Gastroesophageal sphincter (tissue), 4 donors: ENCODE data around the gene ENO3. TPM values are rescaled to one million over a fixed set of nuclear protein-coding genes. Genes with fewer than 3 reads are reported as not detected.
A peak's percentile ranks its signal among the peaks of the same experiment; 100 is the strongest.
"Not testable (repeated sequence)": the region's sequence is repeated elsewhere in the genome, so short reads cannot be mapped to it uniquely, and the experiment has no call there.

Experiments
- ATAC-seq: fragments of 150-250 bp; one replicate; pipeline ENCODE4 v1.9.1; 2016; ENCODE audit warnings: mild to moderate bottlenecking, moderate library complexity
- H3K27ac ChIP-seq, 4 donors: fragments of 200-600 bp; sonication (generic) in 3 of 4; 1 replicate in 3 of 4; 2 replicates in 1 of 4; pipeline ENCODE4 v1.5.1; 2016 to 2019
- H3K27me3 ChIP-seq: fragments of 200-600 bp; sonication (generic); one replicate; pipeline ENCODE4 v1.5.1; 2019
- H3K36me3 ChIP-seq, 2 donors: fragments of 200-600 bp; sonication (generic); one replicate each; pipeline ENCODE4 v1.5.1; 2019; ENCODE audit warnings: control low read depth in 1 of 2
- H3K4me1 ChIP-seq, 3 donors: fragments of 200-600 bp; sonication (generic); 1 replicate in 2 of 3; 2 replicates in 1 of 3; pipeline ENCODE4 v1.5.1; 2016 to 2019; ENCODE audit warnings: control low read depth in 2 of 3
- H3K4me3 ChIP-seq, 2 donors: fragments of 200-600 bp; sonication (generic); one replicate each; pipeline ENCODE4 v1.5.1; 2019; ENCODE audit warnings: mild to moderate bottlenecking in 1 of 2, moderate library complexity in 1 of 2
- H3K9me3 ChIP-seq, 3 donors: fragments of 200-600 bp; sonication (generic); one replicate each; pipeline ENCODE4 v1.5.1; 2017 to 2019; ENCODE audit warnings: control low read depth in 2 of 3
- EP300 ChIP-seq: sonication (generic); formaldehyde crosslinking; IDR thresholded peaks from one replicate; pipeline ENCODE4 v1.6.1; 2017; ENCODE audit warnings: antibody characterized with exemption, mild to moderate bottlenecking
- POLR2A ChIP-seq, 2 donors: fragments of 450-650 bp; IDR thresholded peaks; one replicate each; pipeline ENCODE4 v1.6.1; 2017; ENCODE audit warnings: antibody characterized with exemption in 2 of 2, mild to moderate bottlenecking in 2 of 2, moderate library complexity in 1 of 2
- POLR2AphosphoS5 ChIP-seq: sonication (generic); formaldehyde crosslinking; IDR thresholded peaks from one replicate; pipeline ENCODE4 v1.6.1; 2017; ENCODE audit warnings: antibody characterized with exemption
- WGBS, 2 donors: methylation state at CpG; one replicate each; pipeline ENCODE4 v1.1.5; 2018; ENCODE audit warnings: low coverage in 1 of 2; 5-methylcytosine and 5-hydroxymethylcytosine counted together
- total RNA-seq, 4 donors: library from RNA; depleted of rRNA; stranded (reverse); fragments of >200 nt; gene quantifications; one replicate each; pipeline ENCODE4 v1.1.0, GENCODE V29; 2016
- TF ChIP-seq, protein P1 (sequence below), 4 experiments: fragments of 200-600 bp in 2 of 4; fragments of 450-650 bp in 2 of 4; sonication (generic) in 1 of 4; IDR thresholded peaks; one replicate each; pipeline ENCODE4 v1.5.1; 2017 to 2019; ENCODE audit warnings: antibody characterized with exemption in 4 of 4, mild to moderate bottlenecking in 2 of 4, moderate library complexity in 2 of 4

The ENO3 gene
- total RNA-seq = 10 to 100 TPM in 2 of 4 donors, 1 to 10 TPM in 2; 1.5 to 16.2 (median 7.6) TPM

DNA sequence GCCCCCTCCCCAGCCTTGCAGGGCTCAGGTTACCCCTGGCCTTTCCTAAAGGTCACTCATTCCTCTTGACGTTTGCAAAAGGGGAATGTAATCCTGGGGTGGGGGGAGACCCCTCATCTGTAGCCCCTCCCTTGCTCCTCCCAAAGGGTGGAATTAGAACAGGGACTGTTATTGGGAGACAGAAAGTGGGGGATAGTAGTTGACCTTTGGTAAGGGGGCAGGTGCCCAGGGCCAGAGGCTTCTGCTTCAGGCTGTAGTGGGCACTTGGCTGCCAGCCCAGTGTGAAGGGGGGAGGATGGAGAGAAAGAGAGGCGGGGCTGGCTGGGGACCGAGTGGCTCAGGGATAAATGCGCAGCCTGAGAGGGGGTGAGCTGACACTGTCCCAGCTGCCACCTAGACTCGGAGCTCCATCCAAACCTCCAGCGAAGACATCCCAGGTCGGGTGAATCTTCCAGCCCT lies at the start of gene ENO3:
ENO3 (plus strand) TSS at position 374 of the 459 bp plus-strand sequence. CDS start 711 bp downstream, outside the sequence.
- H3K27me3 ChIP-seq = no peaks in the 10 kb centered on the region
- TF ChIP-seq POLR2AphosphoS5 (no peak), EP300 (no peak)
- TF ChIP-seq, protein P1, sequence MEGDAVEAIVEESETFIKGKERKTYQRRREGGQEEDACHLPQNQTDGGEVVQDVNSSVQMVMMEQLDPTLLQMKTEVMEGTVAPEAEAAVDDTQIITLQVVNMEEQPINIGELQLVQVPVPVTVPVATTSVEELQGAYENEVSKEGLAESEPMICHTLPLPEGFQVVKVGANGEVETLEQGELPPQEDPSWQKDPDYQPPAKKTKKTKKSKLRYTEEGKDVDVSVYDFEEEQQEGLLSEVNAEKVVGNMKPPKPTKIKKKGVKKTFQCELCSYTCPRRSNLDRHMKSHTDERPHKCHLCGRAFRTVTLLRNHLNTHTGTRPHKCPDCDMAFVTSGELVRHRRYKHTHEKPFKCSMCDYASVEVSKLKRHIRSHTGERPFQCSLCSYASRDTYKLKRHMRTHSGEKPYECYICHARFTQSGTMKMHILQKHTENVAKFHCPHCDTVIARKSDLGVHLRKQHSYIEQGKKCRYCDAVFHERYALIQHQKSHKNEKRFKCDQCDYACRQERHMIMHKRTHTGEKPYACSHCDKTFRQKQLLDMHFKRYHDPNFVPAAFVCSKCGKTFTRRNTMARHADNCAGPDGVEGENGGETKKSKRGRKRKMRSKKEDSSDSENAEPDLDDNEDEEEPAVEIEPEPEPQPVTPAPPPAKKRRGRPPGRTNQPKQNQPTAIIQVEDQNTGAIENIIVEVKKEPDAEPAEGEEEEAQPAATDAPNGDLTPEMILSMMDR (IDR thresholded peaks at IDR 0.05) = no peak
- WGBS, 2 donors = 38 to 55% methylated on average over 3 to 5 of the region's 7 CpGs

DNA sequence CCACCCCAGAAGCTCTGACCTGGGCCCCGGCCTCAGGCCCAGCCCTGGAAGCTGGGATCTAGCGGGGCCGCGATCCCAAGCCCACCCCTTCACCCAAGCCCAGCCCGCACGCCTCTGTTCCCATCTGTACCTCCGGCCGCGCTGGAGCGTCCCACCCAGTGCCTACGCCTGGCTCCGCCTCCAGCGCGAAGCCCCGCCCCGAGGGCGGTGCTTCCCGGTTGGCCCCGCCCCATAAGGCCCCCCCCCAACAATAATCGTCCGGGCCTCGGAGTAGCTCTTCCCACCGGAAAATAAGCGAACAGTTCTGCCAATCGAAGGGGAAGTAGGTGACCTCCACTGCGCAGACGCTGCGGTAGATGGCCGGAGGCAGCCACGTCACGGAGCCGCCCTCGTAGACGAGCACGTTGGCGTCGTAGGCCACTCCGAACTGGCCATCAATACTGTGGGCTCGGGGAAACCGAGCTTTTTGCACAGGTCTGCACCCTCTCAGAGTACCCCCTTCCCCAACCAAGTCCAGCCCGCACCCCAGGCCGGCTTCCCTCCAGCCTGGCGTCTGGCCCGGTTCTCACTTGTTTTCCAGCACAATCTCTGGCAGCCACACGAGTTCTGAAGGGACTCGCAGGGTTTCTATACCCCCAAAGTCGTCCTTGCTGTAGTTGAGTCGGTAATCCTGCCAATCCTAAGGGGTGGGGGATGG lies 49.1 kb upstream of the ENO3 start:
- no peaks in the 10 kb centered on the region for H3K9me3 ChIP-seq
- H3K27ac ChIP-seq = peak overlapping the region in 2 of 4 donors; percentile 51 to 67
- WGBS, 2 donors = 28 to 30% methylated on average over 2 to 5 of the region's 48 CpGs
- H3K36me3 ChIP-seq = peaks cover 0 to 9% of the 10 kb centered on the region in 2 donors
- ATAC-seq = peak; percentile 16
- peak overlapping the region in 1 of 2 donors; percentile 55 for H3K4me3 ChIP-seq
- peaks cover 48% of the 10 kb centered on the region for H3K27me3 ChIP-seq
- TF ChIP-seq, protein P1 (IDR thresholded peaks at IDR 0.05) = no peak
- H3K4me1 ChIP-seq = peaks cover 0 to 37% (median 11%) of the 10 kb centered on the region in 3 donors

More for the DNA sequence above, at the start of gene ENO3:
- peaks cover 0 to 10% of the 10 kb centered on the region in 2 donors for H3K36me3 ChIP-seq
- H3K9me3 ChIP-seq = no peaks in the 10 kb centered on the region
- no peak for ATAC-seq
- peak within 1 kb of the TSS; percentile 79 to 98 (median 97) for H3K27ac ChIP-seq
- H3K4me3 ChIP-seq = peak within 1 kb of the TSS; percentile 59 to 100
- H3K4me1 ChIP-seq = peaks cover 0 to 60% (median 22%) of the 10 kb centered on the region in 3 donors

DNA sequence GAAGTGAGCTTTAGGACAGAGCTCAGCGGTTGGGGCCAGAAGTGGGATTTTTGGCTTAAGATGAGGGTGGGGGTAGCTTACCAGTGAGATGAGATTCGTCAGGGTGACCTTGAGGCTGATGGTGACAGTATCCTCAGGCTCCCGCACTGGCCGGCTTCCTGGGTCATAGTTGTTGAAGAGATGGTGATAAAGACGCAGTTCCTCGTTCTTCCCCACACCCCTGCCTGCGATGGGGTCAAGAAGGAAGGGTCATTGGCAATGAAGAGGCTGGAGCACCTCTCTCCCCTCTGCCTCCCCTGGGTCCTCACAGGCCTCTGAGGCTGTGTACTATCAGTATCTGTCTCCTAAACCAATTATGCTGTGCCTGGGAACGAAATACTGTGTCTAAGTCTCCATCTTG lies 48.4 kb upstream of the ENO3 start:
- Histone ChIP-seq H3K4me3 (no peak overlapping the region), H3K27me3 (peaks cover 48% of the 10 kb centered on the region), H3K9me3 (no peaks in the 10 kb centered on the region), H3K4me1 (peaks cover 0 to 37% (median 11%) of the 10 kb centered on the region in 3 donors), H3K27ac (peak overlapping the region in 2 of 4 donors; percentile 51 to 67), H3K36me3 (peaks cover 0 to 2% of the 10 kb centered on the region in 2 donors)
- ATAC-seq = no peak
- 73 to 78% methylated on average over 7 of the region's 8 CpGs for WGBS, 2 donors
- TF ChIP-seq POLR2AphosphoS5 (no peak), EP300 (no peak), POLR2A (IDR thresholded peaks at IDR 0.05) (no peak)
- TF ChIP-seq, protein P1 (IDR thresholded peaks at IDR 0.05) = no peak

DNA sequence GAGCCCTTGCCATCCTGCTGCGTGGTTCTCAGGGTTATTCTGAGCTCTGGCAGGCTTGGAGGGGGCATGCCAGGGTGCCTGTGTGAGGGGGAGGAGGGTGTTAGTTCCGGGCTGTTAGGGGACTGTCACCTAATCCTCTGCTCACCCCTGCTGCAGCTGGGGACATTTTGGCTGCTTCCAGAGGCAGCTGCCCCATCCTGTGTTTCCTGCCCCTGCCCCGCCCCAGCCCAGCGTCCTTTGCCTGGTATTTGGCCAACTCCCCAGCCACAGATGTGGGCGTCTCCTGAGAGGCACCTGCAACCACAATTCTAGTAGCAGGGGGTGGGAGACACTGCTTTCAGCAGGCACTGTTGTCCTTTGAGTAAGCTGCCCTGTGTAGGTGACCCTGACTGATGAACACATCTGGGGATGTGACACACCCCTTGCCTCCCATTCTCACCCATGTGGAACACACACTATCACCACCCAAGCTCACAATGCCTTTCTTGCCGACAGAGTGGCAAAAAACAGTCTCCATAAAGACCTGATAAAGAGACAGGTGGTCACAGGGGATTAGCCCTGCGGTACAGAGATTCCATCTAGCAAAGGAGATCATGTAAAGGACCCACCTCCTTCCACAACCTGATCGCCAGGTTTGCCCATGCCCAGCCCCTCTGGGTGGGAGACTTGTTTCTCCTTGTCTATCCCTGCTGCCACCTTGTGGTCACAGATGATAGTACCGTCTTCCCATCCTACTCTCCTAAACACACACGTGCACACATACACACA lies 47.7 kb upstream of the ENO3 start, which contains the start of gene CHRNE:
CHRNE (minus strand) TSS at position 48 of the 768 bp plus-strand sequence; CDS start at position 13, 35 bp downstream.
- peaks cover 48% of the 10 kb centered on the region for H3K27me3 ChIP-seq
- H3K4me3 ChIP-seq = peak within 1 kb of the TSS in 1 of 2 donors; percentile 0
- no peaks in the 10 kb centered on the region for H3K36me3 ChIP-seq
- no peak for TF ChIP-seq EP300
- TF ChIP-seq, protein P1 (IDR thresholded peaks at IDR 0.05) = peak in 3 of 4 experiments; percentile 72 to 76 (median 76)
- WGBS, 2 donors = 0 to 4% methylated on average over 3 to 5 of the region's 10 CpGs
- H3K27ac ChIP-seq = peak within 1 kb of the TSS in 2 of 4 donors; percentile 51 to 67
- ATAC-seq = peak; percentile 37
- peaks cover 0 to 38% (median 11%) of the 10 kb centered on the region in 3 donors for H3K4me1 ChIP-seq
- no peaks in the 10 kb centered on the region for H3K9me3 ChIP-seq

DNA sequence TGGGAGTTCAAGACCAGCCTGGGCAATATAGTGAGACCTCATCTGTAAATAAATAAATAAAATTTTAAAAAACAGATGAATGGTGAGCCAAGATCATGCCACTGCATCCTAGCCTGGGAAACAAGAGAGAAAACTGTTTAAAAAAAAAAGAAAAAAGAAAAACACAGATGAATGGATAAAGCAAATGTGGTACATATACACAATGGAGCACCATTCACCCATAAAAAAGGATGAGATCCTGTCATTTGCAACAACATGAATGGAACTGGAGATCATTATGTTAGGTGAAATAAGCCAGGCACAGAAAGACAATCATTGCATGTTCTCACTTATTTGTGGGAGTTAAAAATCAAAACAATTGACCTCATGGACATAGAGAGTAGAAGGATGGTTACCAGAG lies 44.3 kb upstream of the ENO3 start:
- Histone ChIP-seq H3K27me3 (peaks cover 15% of the 10 kb centered on the region), H3K4me1 (peaks cover 0 to 24% (median 0%) of the 10 kb centered on the region in 3 donors)
- not testable (repeated sequence) for H3K9me3 ChIP-seq, H3K27ac ChIP-seq, H3K36me3 ChIP-seq, H3K4me3 ChIP-seq, ATAC-seq
